ENCODE measurements around the gene ISG20. TPM values are rescaled to one million over a fixed set of nuclear protein-coding genes. Genes with fewer than 3 reads are reported as not detected.

The ISG20 gene
- total RNA-seq, 1 experiment from 2014 or later = 112 TPM

- DNase-seq = no peak
- Histone ChIP-seq H4K20me1 (ENCODE audit: insufficient read depth, low read depth, low read length) (no peaks in the 10 kb centered on the region), H3K79me2 (ENCODE audit: low read length) (peaks cover under 1% of the 10 kb centered on the region), H3K4me3 (ENCODE audit: low read length) (no peak overlapping the region), H3K36me3 (ENCODE audit: insufficient read depth, low read length) (no peaks in the 10 kb centered on the region), H3K27me3 (ENCODE audit: low read length) (no peaks in the 10 kb centered on the region), H3K9me3 (ENCODE audit: low read length) (no peaks in the 10 kb centered on the region), H3K9ac (ENCODE audit: low read length) (no peak overlapping the region), H3K4me1 (ENCODE audit: low read length) (peaks cover 13% of the 10 kb centered on the region), H3K9me2 (replicated peaks; ENCODE audit: insufficient read depth, low read length) (no peaks in the 10 kb centered on the region), H3K4me2 (ENCODE audit: low read depth, low read length, poor library complexity, severe bottlenecking) (peak overlapping the region; percentile 1), H2AFZ (ENCODE audit: low read length) (peak overlapping the region; percentile 48; the same call in 1 of the 2 replicates), H3K27ac (ENCODE audit: low read length) (no peak overlapping the region)
Observed at GRCh38 chr15:88616240-88616639, 22.6 kb upstream of the ISG20 start.

GRCh38 chr15:88617031-88617722 is 21.6 kb upstream of the ISG20 start:
- no peaks in the 10 kb centered on the region for H3K36me3 ChIP-seq (ENCODE audit: insufficient read depth, low read length)
- H3K27ac ChIP-seq (ENCODE audit: low read length) = no peak overlapping the region
- H3K9me2 ChIP-seq (replicated peaks; ENCODE audit: insufficient read depth, low read length) = no peaks in the 10 kb centered on the region
- no peak overlapping the region for H3K4me3 ChIP-seq (ENCODE audit: low read length)
- no peak for DNase-seq
- no peak overlapping the region for H2AFZ ChIP-seq (ENCODE audit: low read length)
- no peaks in the 10 kb centered on the region for H3K27me3 ChIP-seq (ENCODE audit: low read length)
- H3K4me2 ChIP-seq (ENCODE audit: low read depth, low read length, poor library complexity, severe bottlenecking) = no peak overlapping the region
- H3K9me3 ChIP-seq (ENCODE audit: low read length) = no peaks in the 10 kb centered on the region
- no peaks in the 10 kb centered on the region for H4K20me1 ChIP-seq (ENCODE audit: insufficient read depth, low read depth, low read length)
- peaks cover 13% of the 10 kb centered on the region for H3K4me1 ChIP-seq (ENCODE audit: low read length)
- H3K9ac ChIP-seq (ENCODE audit: low read length) = no peak overlapping the region
- H3K79me2 ChIP-seq (ENCODE audit: low read length) = peaks cover 10% of the 10 kb centered on the region

GRCh38 chr15:88617790-88618189 is 21.0 kb upstream of the ISG20 start:
- no peak for DNase-seq

GRCh38 chr15:88618686-88619085 is 20.1 kb upstream of the ISG20 start:
- no peak overlapping the region for H3K9ac ChIP-seq (ENCODE audit: low read length)
- no peaks in the 10 kb centered on the region for H3K9me3 ChIP-seq (ENCODE audit: low read length)
- H3K4me2 ChIP-seq (ENCODE audit: low read depth, low read length, poor library complexity, severe bottlenecking) = no peak overlapping the region
- no peaks in the 10 kb centered on the region for H3K27me3 ChIP-seq (ENCODE audit: low read length)
- no peak for DNase-seq
- peaks cover 25% of the 10 kb centered on the region for H3K79me2 ChIP-seq (ENCODE audit: low read length)
- H2AFZ ChIP-seq (ENCODE audit: low read length) = no peak overlapping the region
- H3K4me1 ChIP-seq (ENCODE audit: low read length) = peaks cover 24% of the 10 kb centered on the region
- H3K27ac ChIP-seq (ENCODE audit: low read length) = no peak overlapping the region
- no peak overlapping the region for H3K4me3 ChIP-seq (ENCODE audit: low read length)
- H3K9me2 ChIP-seq (replicated peaks; ENCODE audit: insufficient read depth, low read length) = no peaks in the 10 kb centered on the region
- H3K36me3 ChIP-seq (ENCODE audit: insufficient read depth, low read length) = no peaks in the 10 kb centered on the region
- peaks cover 14% of the 10 kb centered on the region; the same call in 1 of the 2 replicates for H4K20me1 ChIP-seq (ENCODE audit: insufficient read depth, low read depth, low read length)

More at GRCh38 chr15:88617790-88618189, 21.0 kb upstream of the ISG20 start:
- H4K20me1 ChIP-seq (ENCODE audit: insufficient read depth, low read depth, low read length) = peaks cover 5% of the 10 kb centered on the region; the same call in 1 of the 2 replicates
- no peaks in the 10 kb centered on the region for H3K27me3 ChIP-seq (ENCODE audit: low read length)
- no peaks in the 10 kb centered on the region for H3K9me3 ChIP-seq (ENCODE audit: low read length)
- H3K4me1 ChIP-seq (ENCODE audit: low read length) = peaks cover 15% of the 10 kb centered on the region
- H2AFZ ChIP-seq (ENCODE audit: low read length) = no peak overlapping the region
- peaks cover 16% of the 10 kb centered on the region for H3K79me2 ChIP-seq (ENCODE audit: low read length)
- H3K27ac ChIP-seq (ENCODE audit: low read length) = no peak overlapping the region
- H3K9me2 ChIP-seq (replicated peaks; ENCODE audit: insufficient read depth, low read length) = no peaks in the 10 kb centered on the region
- no peak overlapping the region for H3K4me2 ChIP-seq (ENCODE audit: low read depth, low read length, poor library complexity, severe bottlenecking)
- no peak overlapping the region for H3K4me3 ChIP-seq (ENCODE audit: low read length)
- no peaks in the 10 kb centered on the region for H3K36me3 ChIP-seq (ENCODE audit: insufficient read depth, low read length)
- no peak overlapping the region for H3K9ac ChIP-seq (ENCODE audit: low read length)

- Histone ChIP-seq H3K27ac (ENCODE audit: low read length) (no peak overlapping the region), H3K9me2 (replicated peaks; ENCODE audit: insufficient read depth, low read length) (no peaks in the 10 kb centered on the region), H4K20me1 (ENCODE audit: insufficient read depth, low read depth, low read length) (peaks cover 21% of the 10 kb centered on the region; the same call in 1 of the 2 replicates), H3K9ac (ENCODE audit: low read length) (no peak overlapping the region), H3K36me3 (ENCODE audit: insufficient read depth, low read length) (peaks cover under 1% of the 10 kb centered on the region; the same call in 1 of the 2 replicates), H2AFZ (ENCODE audit: low read length) (no peak overlapping the region), H3K79me2 (ENCODE audit: low read length) (peaks cover 36% of the 10 kb centered on the region), H3K4me2 (ENCODE audit: low read depth, low read length, poor library complexity, severe bottlenecking) (no peak overlapping the region), H3K27me3 (ENCODE audit: low read length) (no peaks in the 10 kb centered on the region), H3K4me3 (ENCODE audit: low read length) (no peak overlapping the region), H3K9me3 (ENCODE audit: low read length) (no peaks in the 10 kb centered on the region), H3K4me1 (ENCODE audit: low read length) (peaks cover 36% of the 10 kb centered on the region)
- DNase-seq = no peak
Observed at GRCh38 chr15:88619796-88620195, 19.0 kb upstream of the ISG20 start.

GRCh38 chr15:88620995-88621772 is 17.6 kb upstream of the ISG20 start, which contains the start of gene AEN:
Gene AEN, plus strand, starts transcription at chr15:88621340. Its CDS starts 4,870 bp downstream, at chr15:88626210.
- Histone ChIP-seq H3K27me3 (ENCODE audit: low read length) (no peaks in the 10 kb centered on the region), H3K79me2 (ENCODE audit: low read length) (peaks cover 49% of the 10 kb centered on the region), H3K36me3 (ENCODE audit: insufficient read depth, low read length) (peaks cover 8% of the 10 kb centered on the region; the same call in 1 of the 2 replicates), H3K9me2 (replicated peaks; ENCODE audit: insufficient read depth, low read length) (no peaks in the 10 kb centered on the region), H3K4me3 (ENCODE audit: low read length) (peak within 1 kb of the TSS; percentile 87), H3K9ac (ENCODE audit: low read length) (peak within 1 kb of the TSS; percentile 87), H3K9me3 (ENCODE audit: low read length) (no peaks in the 10 kb centered on the region), H4K20me1 (ENCODE audit: insufficient read depth, low read depth, low read length) (peaks cover 26% of the 10 kb centered on the region; the same call in 1 of the 2 replicates), H2AFZ (ENCODE audit: low read length) (peak within 1 kb of the TSS; percentile 62; the same call in 1 of the 2 replicates), H3K4me2 (ENCODE audit: low read depth, low read length, poor library complexity, severe bottlenecking) (peak within 1 kb of the TSS; percentile 88), H3K27ac (ENCODE audit: low read length) (peak within 1 kb of the TSS; percentile 78), H3K4me1 (ENCODE audit: low read length) (peaks cover 33% of the 10 kb centered on the region)
- DNase-seq = peak; percentile 98

GRCh38 chr15:88621789-88622604 is 16.8 kb upstream of the ISG20 start:
- peak; percentile 82 for DNase-seq
- Histone ChIP-seq H3K79me2 (ENCODE audit: low read length) (peaks cover 57% of the 10 kb centered on the region), H2AFZ (ENCODE audit: low read length) (no peak overlapping the region)

More at GRCh38 chr15:88621789-88622604, 16.8 kb upstream of the ISG20 start:
- H3K27me3 ChIP-seq (ENCODE audit: low read length) = no peaks in the 10 kb centered on the region
- peak overlapping the region; percentile 87 for H3K9ac ChIP-seq (ENCODE audit: low read length)
- H4K20me1 ChIP-seq (ENCODE audit: insufficient read depth, low read depth, low read length) = peaks cover 34% of the 10 kb centered on the region; the same call in 1 of the 2 replicates
- peak overlapping the region; percentile 88 for H3K4me2 ChIP-seq (ENCODE audit: low read depth, low read length, poor library complexity, severe bottlenecking)
- no peaks in the 10 kb centered on the region for H3K9me2 ChIP-seq (replicated peaks; ENCODE audit: insufficient read depth, low read length)
- H3K4me1 ChIP-seq (ENCODE audit: low read length) = peaks cover 38% of the 10 kb centered on the region
- H3K9me3 ChIP-seq (ENCODE audit: low read length) = no peaks in the 10 kb centered on the region
- peak overlapping the region; percentile 87 for H3K4me3 ChIP-seq (ENCODE audit: low read length)
- H3K27ac ChIP-seq (ENCODE audit: low read length) = peak overlapping the region; percentile 78
- peaks cover 14% of the 10 kb centered on the region; the same call in 1 of the 2 replicates for H3K36me3 ChIP-seq (ENCODE audit: insufficient read depth, low read length)

Measured in Karpas-422 (cell line).